IgD-negative memory B cell (primary cell): ENCODE results near the gene CDKN2B-AS1. TPM values are rescaled to one million over a fixed set of nuclear protein-coding genes. Genes with fewer than 3 reads are reported as not detected.
A peak's percentile ranks its signal among the peaks of the same experiment; 100 is the strongest.
"Not testable (repeated sequence)": the region's sequence is repeated elsewhere in the genome, so short reads cannot be mapped to it uniquely, and the experiment has no call there.

Experiments
- H3K27ac Mint-ChIP-seq, 3 donors: one replicate each; pipeline ENCODE4 v1.8.0; 2020 to 2022; ENCODE audit warnings: mild to moderate bottlenecking in 3 of 3, mixed read lengths in 3 of 3, moderate library complexity in 1 of 3
- H3K27me3 Mint-ChIP-seq: one replicate; pipeline ENCODE4 v1.8.0; 2021; ENCODE audit warnings: mixed read lengths
- H3K36me3 Mint-ChIP-seq: one replicate; pipeline ENCODE4 v1.8.0; 2020; ENCODE audit warnings: mild to moderate bottlenecking, mixed read lengths
- H3K4me1 Mint-ChIP-seq, 3 donors: one replicate each; pipeline ENCODE4 v1.8.0; 2020 to 2022; ENCODE audit warnings: mixed read lengths in 3 of 3, mild to moderate bottlenecking in 1 of 3
- H3K4me3 Mint-ChIP-seq, 4 donors: one replicate each; pipeline ENCODE4 v1.8.0; 2020 to 2022; ENCODE audit warnings: mild to moderate bottlenecking in 4 of 4, mixed read lengths in 4 of 4, moderate library complexity in 3 of 4
- H3K9me3 Mint-ChIP-seq, 3 donors: one replicate each; pipeline ENCODE4 v1.8.0; 2020 to 2021; ENCODE audit warnings: mixed read lengths in 3 of 3, mild to moderate bottlenecking in 1 of 3
- polyA plus RNA-seq: library from polyadenylated mRNA; unstranded; fragments of 300-500 nt; fragmentation: Illumina TruSeq; gene quantifications from one replicate; pipeline ENCODE4 v1.2.3, GENCODE V29; 2021

The CDKN2B-AS1 gene
- polyA plus RNA-seq, 1 donor from 2014 or later: not detected

- no peaks in the 10 kb centered on the region for H3K9me3 Mint-ChIP-seq
Observed at GRCh38 chr9:22054529-22054928, 59.9 kb downstream of the CDKN2B-AS1 start.

DNA sequence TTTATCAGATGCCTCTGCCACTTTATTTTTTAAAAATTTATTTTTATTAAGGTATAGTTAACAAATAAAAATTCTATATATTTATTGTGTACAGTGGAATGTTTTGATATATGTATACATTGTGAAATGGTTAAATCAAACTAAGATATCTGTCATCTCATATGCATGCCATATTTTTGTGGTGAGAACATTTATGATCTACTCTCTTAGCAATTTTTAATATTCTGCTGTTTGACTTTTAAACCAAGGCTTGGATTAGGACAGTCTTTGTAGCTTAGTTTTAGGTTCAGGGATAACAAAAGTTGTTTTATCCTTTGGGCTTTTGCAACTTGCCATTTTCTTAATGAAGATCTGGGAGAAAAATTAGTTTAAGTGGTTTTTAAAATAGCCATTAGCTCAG, 60.5 kb downstream of the CDKN2B-AS1 start:
- no peaks in the 10 kb centered on the region for H3K27me3 Mint-ChIP-seq
- no peaks in the 10 kb centered on the region for H3K9me3 Mint-ChIP-seq
- no peak overlapping the region for H3K27ac Mint-ChIP-seq
- H3K4me1 Mint-ChIP-seq: peaks cover 8 to 25% (median 13%) of the 10 kb centered on the region in 3 donors
- peaks cover 2% of the 10 kb centered on the region for H3K36me3 Mint-ChIP-seq
- H3K4me3 Mint-ChIP-seq: no peak overlapping the region

More at GRCh38 chr9:22054529-22054928, 59.9 kb downstream of the CDKN2B-AS1 start:
- Mint-ChIP-seq H3K27ac (no peak overlapping the region), H3K27me3 (no peaks in the 10 kb centered on the region), H3K4me3 (no peak overlapping the region), H3K4me1 (peaks cover 8 to 25% (median 13%) of the 10 kb centered on the region in 3 donors), H3K36me3 (peaks cover 2% of the 10 kb centered on the region)

- Mint-ChIP-seq H3K4me3 (no peak overlapping the region), H3K27me3 (no peaks in the 10 kb centered on the region), H3K27ac (no peak overlapping the region), H3K36me3 (peaks cover 2% of the 10 kb centered on the region), H3K4me1 (peaks cover 2 to 12% (median 4%) of the 10 kb centered on the region in 3 donors), H3K9me3 (no peaks in the 10 kb centered on the region)
Observed at GRCh38 chr9:22056402-22056801, 61.8 kb downstream of the CDKN2B-AS1 start.

- not testable (repeated sequence) for H3K27me3 Mint-ChIP-seq, H3K9me3 Mint-ChIP-seq, H3K4me1 Mint-ChIP-seq, H3K36me3 Mint-ChIP-seq, H3K27ac Mint-ChIP-seq, H3K4me3 Mint-ChIP-seq
Observed at GRCh38 chr9:22057972-22058371, 63.4 kb downstream of the CDKN2B-AS1 start.

- Mint-ChIP-seq H3K27ac (no peak overlapping the region), H3K27me3 (no peaks in the 10 kb centered on the region), H3K9me3 (no peaks in the 10 kb centered on the region), H3K36me3 (peaks cover 4% of the 10 kb centered on the region), H3K4me1 (no peaks in the 10 kb centered on the region), H3K4me3 (no peak overlapping the region)
Observed at GRCh38 chr9:22060831-22061383, 66.3 kb downstream of the CDKN2B-AS1 start.

DNA sequence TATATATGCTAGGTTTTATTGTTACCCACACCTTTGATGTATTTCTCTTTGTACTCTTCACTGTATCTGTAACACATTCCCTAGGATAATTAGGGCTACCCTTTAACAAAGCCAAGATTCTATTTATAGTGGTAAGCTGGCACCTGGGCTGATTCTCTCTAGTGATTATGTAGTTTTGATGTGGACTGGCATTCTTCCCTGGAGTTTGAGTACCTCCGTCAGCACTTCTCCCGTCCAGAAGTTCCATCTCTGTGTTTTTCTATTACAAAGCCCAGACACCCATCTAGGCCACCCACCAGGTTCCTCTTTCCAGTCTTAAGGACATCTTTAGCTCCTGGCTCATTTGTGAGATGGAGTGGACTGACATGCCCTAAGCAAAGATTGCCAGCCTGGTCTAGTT, 70.4 kb downstream of the CDKN2B-AS1 start:
- H3K4me1 Mint-ChIP-seq: no peaks in the 10 kb centered on the region
- H3K4me3 Mint-ChIP-seq: no peak overlapping the region
- no peak overlapping the region for H3K27ac Mint-ChIP-seq
- peaks cover 6% of the 10 kb centered on the region for H3K36me3 Mint-ChIP-seq
- no peaks in the 10 kb centered on the region for H3K27me3 Mint-ChIP-seq
- H3K9me3 Mint-ChIP-seq: no peaks in the 10 kb centered on the region

GRCh38 chr9:22065431-22066200, 71.0 kb downstream of the CDKN2B-AS1 start:
- no peaks in the 10 kb centered on the region for H3K4me1 Mint-ChIP-seq
- H3K27me3 Mint-ChIP-seq: no peaks in the 10 kb centered on the region
- no peak overlapping the region for H3K27ac Mint-ChIP-seq
- H3K36me3 Mint-ChIP-seq: peaks cover 6% of the 10 kb centered on the region
- no peak overlapping the region for H3K4me3 Mint-ChIP-seq
- H3K9me3 Mint-ChIP-seq: no peaks in the 10 kb centered on the region

- H3K27me3 Mint-ChIP-seq: no peaks in the 10 kb centered on the region
- no peak overlapping the region for H3K27ac Mint-ChIP-seq
- no peak overlapping the region for H3K4me3 Mint-ChIP-seq
- no peaks in the 10 kb centered on the region for H3K4me1 Mint-ChIP-seq
- H3K36me3 Mint-ChIP-seq: peaks cover 6% of the 10 kb centered on the region
- no peaks in the 10 kb centered on the region for H3K9me3 Mint-ChIP-seq
Observed at GRCh38 chr9:22067196-22067595, 72.6 kb downstream of the CDKN2B-AS1 start.

- H3K36me3 Mint-ChIP-seq: peaks cover 6% of the 10 kb centered on the region
- H3K27me3 Mint-ChIP-seq: no peaks in the 10 kb centered on the region
- no peak overlapping the region for H3K4me3 Mint-ChIP-seq
- peaks cover 0 to 2% (median 0%) of the 10 kb centered on the region in 3 donors for H3K4me1 Mint-ChIP-seq
- H3K27ac Mint-ChIP-seq: no peak overlapping the region
- H3K9me3 Mint-ChIP-seq: no peaks in the 10 kb centered on the region
Observed at GRCh38 chr9:22068369-22068768, 73.8 kb downstream of the CDKN2B-AS1 start.

DNA sequence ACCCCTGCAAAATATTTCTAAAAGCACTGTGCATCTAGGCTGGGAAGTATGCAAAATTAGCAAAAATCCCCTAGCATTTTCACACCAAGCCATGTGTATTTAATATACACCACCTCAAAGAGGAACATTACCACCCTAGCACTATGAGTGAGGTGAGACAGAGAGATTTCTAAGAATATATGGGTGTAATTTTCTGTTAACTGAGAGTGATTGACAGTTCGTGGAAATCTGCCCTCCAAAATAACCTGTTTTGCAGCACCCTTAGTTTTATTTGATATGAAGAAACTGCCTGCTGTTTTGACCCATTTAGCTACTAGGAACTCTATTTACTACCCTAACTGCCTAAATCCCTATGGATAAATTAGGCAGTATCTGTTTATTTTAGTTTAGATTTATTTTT, 78.8 kb downstream of the CDKN2B-AS1 start:
- H3K4me3 Mint-ChIP-seq: no peak overlapping the region
- H3K27ac Mint-ChIP-seq: no peak overlapping the region
- H3K9me3 Mint-ChIP-seq: no peaks in the 10 kb centered on the region
- H3K27me3 Mint-ChIP-seq: no peaks in the 10 kb centered on the region
- peaks cover 0 to 2% (median 0%) of the 10 kb centered on the region in 3 donors for H3K4me1 Mint-ChIP-seq
- peaks cover 4% of the 10 kb centered on the region for H3K36me3 Mint-ChIP-seq

DNA sequence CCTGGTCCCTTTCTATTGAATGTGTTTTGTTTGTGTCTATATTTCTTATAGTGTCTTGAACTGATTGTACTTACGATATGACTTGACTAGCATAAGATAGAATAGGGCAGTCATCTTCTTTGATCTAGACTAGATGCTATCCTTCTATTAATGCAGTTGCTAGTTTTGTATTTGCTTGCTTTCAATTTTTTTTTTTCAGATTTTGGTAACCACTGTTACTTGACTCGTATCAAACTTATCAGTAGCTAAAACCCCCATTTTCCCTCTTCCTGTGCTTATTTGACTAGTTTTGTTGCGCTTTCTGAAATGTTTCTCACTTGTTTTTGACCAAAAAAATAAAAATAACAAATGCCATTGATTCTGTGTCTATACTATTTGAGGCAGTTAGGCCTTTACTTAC, 83.5 kb downstream of the CDKN2B-AS1 start:
- Mint-ChIP-seq H3K4me1 (peaks cover 0 to 12% (median 0%) of the 10 kb centered on the region in 3 donors), H3K36me3 (no peaks in the 10 kb centered on the region), H3K9me3 (no peaks in the 10 kb centered on the region), H3K27me3 (peaks cover 12% of the 10 kb centered on the region), H3K4me3 (no peak overlapping the region), H3K27ac (no peak overlapping the region)

DNA sequence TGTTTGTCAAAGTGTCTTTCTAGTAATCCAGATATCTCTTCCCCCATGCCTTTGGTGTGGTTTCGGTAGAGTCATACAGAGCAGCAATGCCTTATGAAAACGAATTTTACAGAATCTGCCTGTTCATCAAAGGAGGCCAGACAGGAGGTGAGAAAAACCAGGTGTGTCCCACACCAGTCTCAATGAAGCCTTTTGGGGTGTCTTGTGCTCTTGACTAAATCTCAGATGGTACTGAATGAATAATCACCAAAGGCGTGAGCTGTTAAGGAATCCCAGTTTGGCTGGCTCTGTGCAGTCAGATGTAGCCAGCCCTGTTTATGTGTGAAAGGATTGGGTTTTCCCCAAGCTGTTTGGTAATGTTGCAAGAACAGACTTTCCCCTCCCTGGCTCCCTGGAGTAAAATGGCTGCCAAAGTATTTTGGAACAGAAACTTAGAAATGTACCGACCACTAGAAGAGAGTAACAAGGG, 85.3 kb downstream of the CDKN2B-AS1 start:
- no peaks in the 10 kb centered on the region for H3K9me3 Mint-ChIP-seq
- H3K4me3 Mint-ChIP-seq: no peak overlapping the region
- peak overlapping the region in 1 of 3 donors; percentile 9 for H3K27ac Mint-ChIP-seq
- H3K27me3 Mint-ChIP-seq: peaks cover 15% of the 10 kb centered on the region
- peaks cover 0 to 10% (median 0%) of the 10 kb centered on the region in 3 donors for H3K4me1 Mint-ChIP-seq
- no peaks in the 10 kb centered on the region for H3K36me3 Mint-ChIP-seq

- Mint-ChIP-seq H3K27ac (no peak overlapping the region), H3K27me3 (peaks cover 17% of the 10 kb centered on the region), H3K4me1 (peaks cover 0 to 9% (median 0%) of the 10 kb centered on the region in 3 donors), H3K36me3 (peaks cover 2% of the 10 kb centered on the region), H3K4me3 (no peak overlapping the region), H3K9me3 (no peaks in the 10 kb centered on the region)
Observed at GRCh38 chr9:22084336-22085035, 89.9 kb downstream of the CDKN2B-AS1 start.

- Mint-ChIP-seq H3K27ac (no peak overlapping the region), H3K4me1 (no peaks in the 10 kb centered on the region), H3K9me3 (peaks cover 0 to 2% (median 0%) of the 10 kb centered on the region in 3 donors), H3K27me3 (peaks cover 7% of the 10 kb centered on the region), H3K4me3 (no peak overlapping the region), H3K36me3 (peaks cover 2% of the 10 kb centered on the region)
Observed at GRCh38 chr9:22088053-22088716, 93.6 kb downstream of the CDKN2B-AS1 start.

DNA sequence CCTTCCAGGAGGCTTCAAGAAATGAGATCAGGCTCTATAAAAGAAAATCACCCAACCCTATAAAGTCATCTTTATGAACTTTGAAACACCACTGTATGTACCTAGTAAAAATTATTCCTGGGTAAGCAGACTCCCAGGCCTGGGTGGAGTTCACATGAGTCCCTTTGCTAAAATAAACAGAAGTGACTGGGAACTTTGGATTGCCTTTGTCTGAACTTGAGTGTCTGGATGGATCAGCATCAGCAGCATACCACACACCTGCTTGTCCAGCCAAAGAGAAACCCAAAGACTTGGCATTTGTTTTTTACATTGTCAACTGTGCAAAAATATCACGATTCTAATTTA, 94.1 kb downstream of the CDKN2B-AS1 start:
- peaks cover 4% of the 10 kb centered on the region for H3K27me3 Mint-ChIP-seq
- H3K4me3 Mint-ChIP-seq: no peak overlapping the region
- peaks cover 0 to 2% (median 2%) of the 10 kb centered on the region in 3 donors for H3K9me3 Mint-ChIP-seq
- no peaks in the 10 kb centered on the region for H3K4me1 Mint-ChIP-seq
- H3K27ac Mint-ChIP-seq: no peak overlapping the region
- H3K36me3 Mint-ChIP-seq: peaks cover 2% of the 10 kb centered on the region
